Measurements from ENCODE around the gene GOLGA2.

DNA sequence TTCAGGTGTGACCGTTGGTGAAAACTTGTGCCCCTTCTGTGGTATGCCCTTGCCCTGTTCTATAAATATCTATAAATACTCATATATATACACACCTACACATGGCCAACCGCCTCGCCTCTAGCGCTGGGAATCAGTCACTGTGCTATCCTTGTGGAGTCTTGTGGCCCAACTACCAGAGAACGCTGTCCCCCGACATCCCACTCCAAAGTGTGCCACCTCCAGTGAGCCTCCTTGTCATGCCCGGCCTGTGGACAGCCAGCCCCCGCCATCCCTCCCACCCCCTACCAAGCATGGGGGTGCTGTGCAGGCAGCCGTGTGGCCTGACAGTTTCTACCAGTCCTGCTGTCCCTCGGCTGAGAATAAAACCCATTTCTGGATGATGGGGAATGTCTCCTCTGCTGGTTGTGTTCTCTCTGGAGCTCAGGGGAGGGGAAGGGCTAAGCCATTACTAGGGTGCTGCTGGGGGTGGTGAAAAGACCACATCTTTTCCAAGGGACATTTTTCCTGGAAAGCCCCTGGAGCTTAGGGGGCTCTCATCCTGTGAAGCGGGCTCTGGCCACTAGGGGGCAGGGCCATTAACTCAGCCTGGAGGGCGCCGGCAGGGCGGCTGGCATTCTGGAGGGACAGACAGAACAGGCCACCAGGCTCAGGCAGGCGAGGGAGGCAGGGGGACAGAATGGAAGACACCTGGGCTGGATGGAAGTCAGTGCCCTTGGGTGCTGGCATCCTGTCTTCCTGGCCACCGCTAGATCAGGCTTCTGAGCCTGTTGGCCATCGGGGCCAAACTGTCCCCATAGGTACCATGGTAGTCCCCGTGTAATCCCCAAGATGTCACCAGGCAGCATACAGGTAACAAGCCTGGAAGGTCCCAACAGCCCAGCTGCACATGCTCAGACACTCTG is 20.7 kb downstream of the GOLGA2 start:
- no peak for TF ChIP-seq ZFX (CRISPR knock-in tag; IDR thresholded peaks at IDR 0.05; ENCODE audit: low read depth)
- TF ChIP-seq, protein P1, sequence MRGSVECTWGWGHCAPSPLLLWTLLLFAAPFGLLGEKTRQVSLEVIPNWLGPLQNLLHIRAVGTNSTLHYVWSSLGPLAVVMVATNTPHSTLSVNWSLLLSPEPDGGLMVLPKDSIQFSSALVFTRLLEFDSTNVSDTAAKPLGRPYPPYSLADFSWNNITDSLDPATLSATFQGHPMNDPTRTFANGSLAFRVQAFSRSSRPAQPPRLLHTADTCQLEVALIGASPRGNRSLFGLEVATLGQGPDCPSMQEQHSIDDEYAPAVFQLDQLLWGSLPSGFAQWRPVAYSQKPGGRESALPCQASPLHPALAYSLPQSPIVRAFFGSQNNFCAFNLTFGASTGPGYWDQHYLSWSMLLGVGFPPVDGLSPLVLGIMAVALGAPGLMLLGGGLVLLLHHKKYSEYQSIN (CRISPR knock-in tag; IDR thresholded peaks at IDR 0.05; ENCODE audit: borderline replicate concordance), result no peak
- no peak for TF ChIP-seq ZNF264 (CRISPR knock-in tag; IDR thresholded peaks at IDR 0.05)

Measured in HepG2 (cell line).